ENCODE measurements around the gene FGF19.
"Not testable (repeated sequence)": the region's sequence is repeated elsewhere in the genome, so short reads cannot be mapped to it uniquely, and the experiment has no call there.

The FGF19 gene

DNA sequence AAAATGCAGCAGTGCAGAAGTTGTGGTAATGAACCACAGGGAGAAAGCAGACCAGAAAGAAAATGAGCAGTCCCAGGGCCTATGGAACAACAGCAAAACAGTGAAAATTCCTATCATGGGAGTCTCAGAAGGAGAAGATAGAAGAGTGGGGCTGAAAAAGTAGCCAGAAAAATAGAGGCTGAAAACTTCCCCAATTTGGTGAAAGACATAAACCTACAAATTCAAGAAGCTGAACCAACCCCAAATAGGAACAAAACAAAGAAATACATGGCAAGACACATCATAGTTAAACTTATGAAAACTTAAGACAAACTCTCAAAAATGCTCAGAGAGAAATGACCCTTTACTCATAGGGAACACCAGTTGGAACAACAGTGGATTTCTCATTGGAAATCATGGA lies 11.4 kb downstream of the FGF19 start:
- Histone ChIP-seq H3K4me3 (ENCODE audit: low read depth, low read length) (no peak overlapping the region), H3K36me3 (replicated peaks) (no peaks in the 10 kb centered on the region), H3K27ac (no peak overlapping the region), H3K27me3 (replicated peaks) (peaks cover 4% of the 10 kb centered on the region)
- in situ Hi-C loops (cut with HindIII; ENCODE audit: low pct_ligation_motif_present, low sequenced_read_pairs): no loop called here
- no peak for DNase-seq
- no peak for TF ChIP-seq CTCF (IDR thresholded peaks at IDR 0.05; ENCODE audit: low read depth, low read length, missing control alignments)

DNA sequence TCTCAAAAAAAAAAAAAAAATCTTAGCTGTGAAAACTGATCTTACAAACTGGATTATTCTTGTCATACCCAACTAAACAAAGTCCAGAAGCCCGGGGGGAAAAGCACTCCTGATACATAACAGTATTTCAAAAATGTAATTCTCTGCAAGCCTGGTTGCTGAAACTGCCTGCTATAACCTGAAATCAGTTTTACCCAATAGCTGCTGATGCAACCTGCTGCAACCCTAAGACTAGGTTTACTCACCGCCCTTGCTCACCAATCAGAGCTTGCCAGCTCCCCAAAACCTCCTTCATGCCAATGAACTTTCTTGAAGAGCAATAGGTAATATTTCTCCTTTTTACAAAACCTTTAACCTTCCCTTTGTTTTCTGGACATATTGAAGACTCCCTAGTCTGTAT lies 12.4 kb downstream of the FGF19 start:
- no peak for TF ChIP-seq CTCF (IDR thresholded peaks at IDR 0.05; ENCODE audit: low read depth, low read length, missing control alignments)
- in situ Hi-C loops (cut with HindIII; ENCODE audit: low pct_ligation_motif_present, low sequenced_read_pairs): no loop called here
- no peak for DNase-seq
- no peak overlapping the region for H3K27ac ChIP-seq
- H3K4me3 ChIP-seq (ENCODE audit: low read depth, low read length): no peak overlapping the region
- H3K36me3 ChIP-seq (replicated peaks): no peaks in the 10 kb centered on the region
- peaks cover 4% of the 10 kb centered on the region for H3K27me3 ChIP-seq (replicated peaks)

DNA sequence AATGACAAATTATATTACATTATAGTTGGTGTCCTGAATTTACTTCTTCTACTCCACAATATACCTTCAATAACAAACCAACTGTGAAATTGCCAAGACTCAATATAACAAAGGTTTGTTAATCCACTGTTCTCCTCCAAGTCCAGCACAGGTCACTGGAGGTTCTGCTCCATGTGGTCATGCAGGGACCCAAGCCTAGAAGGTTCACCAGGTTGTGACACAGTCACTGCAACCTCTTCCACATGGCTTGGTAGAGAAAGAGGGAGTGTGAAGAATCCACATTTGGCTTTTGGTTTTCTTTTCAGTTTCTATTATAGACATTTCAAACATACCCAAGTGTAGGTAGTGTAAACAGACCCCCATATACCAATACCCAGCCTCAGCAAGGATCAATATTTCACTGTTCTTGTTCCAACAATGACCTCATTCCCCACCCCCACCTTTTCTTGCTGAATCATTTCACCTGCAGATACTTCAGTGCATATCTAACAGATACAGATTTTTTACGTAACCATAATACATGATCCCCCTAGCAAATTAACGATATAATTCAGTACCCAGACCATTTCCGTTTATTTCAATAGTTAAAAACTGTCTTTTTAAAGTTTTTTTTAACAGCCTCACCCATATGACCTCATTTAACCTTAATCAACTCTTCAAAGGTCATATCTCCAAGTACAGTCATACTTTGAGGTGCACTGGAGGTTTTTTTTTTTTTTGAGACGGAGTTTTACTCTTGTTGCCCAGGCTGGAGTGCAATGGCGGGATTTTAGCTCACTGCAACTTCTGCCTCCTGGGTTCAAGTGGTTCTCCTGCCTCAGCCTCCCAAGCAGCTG lies 14.1 kb downstream of the FGF19 start:
- Histone ChIP-seq H3K36me3 (replicated peaks) (no peaks in the 10 kb centered on the region), H3K27ac (no peak overlapping the region), H3K4me3 (ENCODE audit: low read depth, low read length) (no peak overlapping the region), H3K27me3 (replicated peaks) (peaks cover 2% of the 10 kb centered on the region)
- no peak for TF ChIP-seq CTCF (IDR thresholded peaks at IDR 0.05; ENCODE audit: low read depth, low read length, missing control alignments)
- in situ Hi-C loops (cut with HindIII; ENCODE audit: low pct_ligation_motif_present, low sequenced_read_pairs): no loop called here
- no peak for DNase-seq

DNA sequence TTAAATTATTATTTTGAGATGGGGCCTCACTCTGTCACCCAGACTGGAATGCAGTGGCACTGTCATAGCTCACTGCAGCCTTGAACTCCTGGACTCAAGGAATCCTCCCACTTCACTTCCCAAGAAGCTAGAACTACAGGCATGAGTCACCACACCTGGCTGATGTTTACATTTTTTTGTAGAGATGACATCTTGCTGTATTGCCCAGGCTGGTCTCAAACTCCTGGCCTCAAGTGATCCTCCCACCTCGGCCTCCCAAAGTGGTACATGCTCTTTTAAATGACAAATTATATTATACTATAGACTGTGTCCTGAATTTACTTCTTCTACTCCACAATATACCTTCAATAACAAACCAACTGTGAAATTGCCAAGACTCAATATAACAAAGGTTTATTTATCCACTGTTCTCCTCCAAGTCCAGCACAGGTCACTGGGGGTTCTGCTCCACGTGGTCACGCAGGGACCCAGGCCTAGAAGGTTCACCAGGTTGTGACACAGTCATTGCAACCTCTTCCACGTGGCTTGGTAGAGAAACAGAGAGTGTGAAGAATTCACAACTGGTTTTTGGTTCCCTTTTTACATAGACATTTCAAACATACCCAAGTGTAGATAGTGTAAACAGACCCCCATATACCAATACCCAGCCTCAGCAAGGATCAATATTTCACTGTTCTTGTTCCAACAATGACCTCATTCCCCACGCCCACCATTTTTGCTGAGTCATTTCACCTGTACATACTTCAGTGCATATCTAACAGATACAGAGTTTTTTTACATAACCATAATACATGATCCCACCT lies 15.7 kb downstream of the FGF19 start:
- H3K27ac ChIP-seq; DNase-seq; H3K36me3 ChIP-seq (replicated peaks); H3K27me3 ChIP-seq (replicated peaks); in situ Hi-C loops (cut with HindIII; ENCODE audit: low pct_ligation_motif_present, low sequenced_read_pairs); H3K4me3 ChIP-seq (ENCODE audit: low read depth, low read length): not testable (repeated sequence)

GRCh38 chr11:69686856-69687255 lies 17.0 kb downstream of the FGF19 start:
- DNase-seq: no peak
- Histone ChIP-seq H3K27me3 (replicated peaks) (no peaks in the 10 kb centered on the region), H3K36me3 (replicated peaks) (no peaks in the 10 kb centered on the region), H3K27ac (no peak overlapping the region), H3K4me3 (ENCODE audit: low read depth, low read length) (no peak overlapping the region)
- in situ Hi-C loops (cut with HindIII; ENCODE audit: low pct_ligation_motif_present, low sequenced_read_pairs): no loop called here
- TF ChIP-seq CTCF (IDR thresholded peaks at IDR 0.05; ENCODE audit: low read depth, low read length, missing control alignments): no peak

- no peaks in the 10 kb centered on the region for H3K27me3 ChIP-seq (replicated peaks)
- no peak for TF ChIP-seq CTCF (IDR thresholded peaks at IDR 0.05; ENCODE audit: low read depth, low read length, missing control alignments)
- H3K36me3 ChIP-seq (replicated peaks): no peaks in the 10 kb centered on the region
- no peak overlapping the region for H3K4me3 ChIP-seq (ENCODE audit: low read depth, low read length)
- in situ Hi-C loops (cut with HindIII; ENCODE audit: low pct_ligation_motif_present, low sequenced_read_pairs): no loop called here
- H3K27ac ChIP-seq: no peak overlapping the region
- no peak for DNase-seq
Measured at GRCh38 chr11:69686452-69686851, 17.4 kb downstream of the FGF19 start.

All from brain microvascular endothelial cell (primary cell).